ENCODE data around the gene RPTOR. TPM values are rescaled to one million over a fixed set of nuclear protein-coding genes. Genes with fewer than 3 reads are reported as not detected.

Gene RPTOR
- total RNA-seq, 1 experiment from 2014 or later: 58.0 TPM

- Histone ChIP-seq H3K4me3 (ENCODE audit: low read depth in 2 of 2, low read length in 2 of 2) (no peak overlapping the region), H3K36me3 (ENCODE audit: control insufficient read depth, insufficient read depth, low read length) (no peaks in the 10 kb centered on the region), H3K27ac (ENCODE audit: low read length) (no peak overlapping the region), H3K4me1 (ENCODE audit: control insufficient read depth, insufficient read depth, low read length) (no peaks in the 10 kb centered on the region), H3K27me3 (ENCODE audit: control insufficient read depth, insufficient read depth, low read length) (no peaks in the 10 kb centered on the region), H3K9me3 (ENCODE audit: control insufficient read depth, insufficient read depth, low read depth, low read length) (no peaks in the 10 kb centered on the region)
- intact Hi-C loops (cut with micrococcal nuclease; ENCODE audit: unreplicated experiment): no loop called here
- no TSS peak for BruUV-seq (replicated peaks)
- CTCF ChIA-PET: no interaction called here
- POLR2A ChIA-PET: no interaction called here
- DNase-seq (ENCODE audit: low read depth, low spot score) (no peak), ATAC-seq (no peak)
- TF ChIP-seq SIN3A (IDR thresholded peaks at IDR 0.05; ENCODE audit: borderline replicate concordance, insufficient read depth, low read depth, low read length): no peak
- TF ChIP-seq CTCF (IDR thresholded peaks at IDR 0.05): no peak
- TF ChIP-seq POLR2AphosphoS5 (IDR thresholded peaks at IDR 0.05; ENCODE audit: low read depth, low read length): no peak
- no peak for TF ChIP-seq REST (IDR thresholded peaks at IDR 0.05; ENCODE audit: insufficient read depth in 1 of 2, low read depth in 2 of 2, low read length in 1 of 2)
- TF ChIP-seq TCF7L2 (IDR thresholded peaks at IDR 0.05; ENCODE audit: low read depth, low read length): no peak
- in situ Hi-C loops (cut with HindIII; ENCODE audit: low pct_unique_long_range_greater_than_20kb, low sequenced_read_pairs): no loop called here
Observed at GRCh38 chr17:80953471-80954315, 409.1 kb downstream of the RPTOR start.

- DNase-seq (ENCODE audit: low read depth, low spot score): no peak
- no peaks in the 10 kb centered on the region for H3K36me3 ChIP-seq (ENCODE audit: control insufficient read depth, insufficient read depth, low read length)
- H3K27ac ChIP-seq (ENCODE audit: low read length): no peak overlapping the region
- no peaks in the 10 kb centered on the region for H3K4me1 ChIP-seq (ENCODE audit: control insufficient read depth, insufficient read depth, low read length)
- ChIA-PET POLR2A (no interaction called here), CTCF (no interaction called here)
- TF ChIP-seq TCF7L2 (IDR thresholded peaks at IDR 0.05; ENCODE audit: low read depth, low read length): no peak
- TF ChIP-seq POLR2AphosphoS5 (IDR thresholded peaks at IDR 0.05; ENCODE audit: low read depth, low read length): no peak
- no peak for TF ChIP-seq CTCF (IDR thresholded peaks at IDR 0.05)
- no peak for TF ChIP-seq SIN3A (IDR thresholded peaks at IDR 0.05; ENCODE audit: borderline replicate concordance, insufficient read depth, low read depth, low read length)
- no peak for TF ChIP-seq REST (IDR thresholded peaks at IDR 0.05; ENCODE audit: insufficient read depth in 1 of 2, low read depth in 2 of 2, low read length in 1 of 2)
- no peaks in the 10 kb centered on the region for H3K27me3 ChIP-seq (ENCODE audit: control insufficient read depth, insufficient read depth, low read length)
- ATAC-seq: no peak
- intact Hi-C loops (cut with micrococcal nuclease; ENCODE audit: unreplicated experiment): no loop called here
- H3K9me3 ChIP-seq (ENCODE audit: control insufficient read depth, insufficient read depth, low read depth, low read length): no peaks in the 10 kb centered on the region
- in situ Hi-C loops (cut with HindIII; ENCODE audit: low pct_unique_long_range_greater_than_20kb, low sequenced_read_pairs): no loop called here
- no TSS peak for BruUV-seq (replicated peaks)
- H3K4me3 ChIP-seq (ENCODE audit: low read depth in 2 of 2, low read length in 2 of 2): no peak overlapping the region
Observed at GRCh38 chr17:80955078-80955477, 410.4 kb downstream of the RPTOR start.
